Progenitor cell of endocrine pancreas (in vitro differentiated cells): ENCODE data around the gene ITPRID2. TPM values are rescaled to one million over a fixed set of nuclear protein-coding genes. Genes with fewer than 3 reads are reported as not detected.

Source experiments
- DNase-seq: peaks from one replicate; pipeline ENCODE4 v3.0.0; 2021; ENCODE audit warnings: low spot score; ENCODE audit not compliant: unreplicated experiment
- H3K27ac Mint-ChIP-seq: 2 replicates; pipeline ENCODE4 v1.8.0; 2021; ENCODE audit warnings: mild to moderate bottlenecking, moderate library complexity, mixed read lengths
- H3K27me3 Mint-ChIP-seq: 2 replicates; pipeline ENCODE4 v1.8.0; 2021; ENCODE audit warnings: mixed read lengths
- H3K36me3 Mint-ChIP-seq: 2 replicates; pipeline ENCODE4 v1.8.0; 2022; ENCODE audit warnings: mixed read lengths; ENCODE audit not compliant: insufficient read depth
- H3K4me1 Mint-ChIP-seq: 2 replicates; pipeline ENCODE4 v1.8.0; 2021; ENCODE audit warnings: low read depth, mixed read lengths
- H3K4me3 Mint-ChIP-seq: 2 replicates; pipeline ENCODE4 v1.8.0; 2021; ENCODE audit warnings: low read depth, mild to moderate bottlenecking, moderate library complexity, mixed read lengths
- H3K9me3 Mint-ChIP-seq: 2 replicates; pipeline ENCODE4 v1.8.0; 2021; ENCODE audit warnings: low read depth, mixed read lengths
- total RNA-seq: library from RNA; stranded (reverse); gene quantifications from 2 replicates; pipeline ENCODE4 v1.2.1, GENCODE V29; 2021
- TF ChIP-seq, protein P1 (sequence below): fragments of 200-600 bp; sonication (generic); IDR thresholded peaks from one replicate; pipeline ENCODE4 v1.5.0; 2021; ENCODE audit warnings: antibody characterized with exemption, mild to moderate bottlenecking; ENCODE audit not compliant: unreplicated experiment

Gene ITPRID2
- total RNA-seq, 1 donor from 2014 or later = 69.7 TPM

DNA sequence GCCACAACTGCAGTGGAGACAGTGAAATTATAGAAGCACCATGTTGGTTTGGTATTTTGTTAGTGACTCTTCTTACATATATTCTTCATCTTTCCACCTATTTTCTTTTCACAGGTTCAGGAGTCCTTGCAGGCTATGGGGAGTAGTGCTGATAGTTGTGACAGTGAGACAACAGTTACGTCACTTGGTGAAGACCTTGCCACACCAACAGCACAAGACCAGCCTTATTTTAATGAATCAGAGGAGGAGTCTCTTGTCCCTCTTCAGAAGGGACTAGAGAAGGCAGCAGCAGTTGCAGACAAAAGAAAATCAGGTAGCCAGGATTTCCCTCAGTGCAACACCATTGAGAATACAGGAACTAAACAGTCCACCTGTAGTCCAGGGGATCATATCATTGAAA lies 23.6 kb downstream of the ITPRID2 start:
- H3K9me3 Mint-ChIP-seq = no peaks in the 10 kb centered on the region

DNA sequence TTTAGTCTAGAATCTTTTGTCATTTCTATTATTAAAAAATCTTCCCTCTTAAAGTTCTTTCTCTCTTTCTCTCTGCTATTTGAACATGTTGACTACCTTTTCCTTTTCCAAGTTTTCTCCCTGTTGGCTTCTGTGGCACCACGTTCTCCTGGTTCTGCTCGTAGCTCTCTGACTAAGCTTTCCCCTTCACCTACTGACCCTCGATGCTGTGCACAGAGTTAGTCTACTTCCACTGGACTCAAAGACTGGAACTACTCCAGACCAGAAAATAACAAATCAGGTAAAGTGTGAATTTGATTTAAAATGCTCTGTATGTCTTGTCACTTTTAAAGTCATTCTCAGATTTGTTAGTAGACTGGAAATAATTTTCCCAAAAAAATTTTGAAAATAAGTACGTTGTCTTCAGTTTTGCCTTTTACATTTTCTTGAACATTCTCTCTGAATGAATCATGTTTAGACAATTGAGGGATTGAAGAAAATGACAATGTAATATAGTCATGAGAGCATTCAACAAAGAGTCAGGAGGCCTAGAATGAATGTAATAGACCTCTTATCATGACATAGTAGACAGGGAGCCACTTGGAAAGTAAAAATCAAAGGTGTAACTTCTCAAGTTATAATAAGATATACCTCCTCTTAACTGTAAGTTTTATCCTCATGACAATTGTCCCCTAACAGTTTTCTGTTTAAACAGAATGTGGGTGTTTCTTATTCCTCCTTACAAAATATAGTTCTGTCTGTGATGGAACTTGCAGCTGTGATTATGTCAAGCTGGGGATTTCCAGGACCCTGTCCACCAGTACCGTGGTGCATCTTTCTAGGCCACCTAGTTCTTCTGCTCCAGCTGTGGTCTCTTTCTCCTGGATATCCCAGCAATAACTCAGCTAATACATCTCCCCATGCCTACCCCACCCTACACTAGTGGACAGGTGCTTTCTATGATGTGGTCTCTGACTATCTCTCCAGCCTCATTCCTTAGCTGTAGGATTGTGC lies 25.5 kb downstream of the ITPRID2 start:
- Mint-ChIP-seq H3K4me3 (no peak overlapping the region), H3K27ac (no peak overlapping the region), H3K4me1 (no peaks in the 10 kb centered on the region), H3K9me3 (no peaks in the 10 kb centered on the region), H3K36me3 (peaks cover 24% of the 10 kb centered on the region), H3K27me3 (no peaks in the 10 kb centered on the region)
- TF ChIP-seq, protein P1, sequence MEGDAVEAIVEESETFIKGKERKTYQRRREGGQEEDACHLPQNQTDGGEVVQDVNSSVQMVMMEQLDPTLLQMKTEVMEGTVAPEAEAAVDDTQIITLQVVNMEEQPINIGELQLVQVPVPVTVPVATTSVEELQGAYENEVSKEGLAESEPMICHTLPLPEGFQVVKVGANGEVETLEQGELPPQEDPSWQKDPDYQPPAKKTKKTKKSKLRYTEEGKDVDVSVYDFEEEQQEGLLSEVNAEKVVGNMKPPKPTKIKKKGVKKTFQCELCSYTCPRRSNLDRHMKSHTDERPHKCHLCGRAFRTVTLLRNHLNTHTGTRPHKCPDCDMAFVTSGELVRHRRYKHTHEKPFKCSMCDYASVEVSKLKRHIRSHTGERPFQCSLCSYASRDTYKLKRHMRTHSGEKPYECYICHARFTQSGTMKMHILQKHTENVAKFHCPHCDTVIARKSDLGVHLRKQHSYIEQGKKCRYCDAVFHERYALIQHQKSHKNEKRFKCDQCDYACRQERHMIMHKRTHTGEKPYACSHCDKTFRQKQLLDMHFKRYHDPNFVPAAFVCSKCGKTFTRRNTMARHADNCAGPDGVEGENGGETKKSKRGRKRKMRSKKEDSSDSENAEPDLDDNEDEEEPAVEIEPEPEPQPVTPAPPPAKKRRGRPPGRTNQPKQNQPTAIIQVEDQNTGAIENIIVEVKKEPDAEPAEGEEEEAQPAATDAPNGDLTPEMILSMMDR = no peak
- DNase-seq = no peak

More for the DNA sequence above, 23.6 kb downstream of the ITPRID2 start:
- no peak for DNase-seq
- Mint-ChIP-seq H3K27ac (no peak overlapping the region), H3K27me3 (no peaks in the 10 kb centered on the region), H3K36me3 (peaks cover 31% of the 10 kb centered on the region), H3K4me1 (peaks cover 12% of the 10 kb centered on the region), H3K4me3 (no peak overlapping the region)
- TF ChIP-seq, protein P1 = no peak

DNA sequence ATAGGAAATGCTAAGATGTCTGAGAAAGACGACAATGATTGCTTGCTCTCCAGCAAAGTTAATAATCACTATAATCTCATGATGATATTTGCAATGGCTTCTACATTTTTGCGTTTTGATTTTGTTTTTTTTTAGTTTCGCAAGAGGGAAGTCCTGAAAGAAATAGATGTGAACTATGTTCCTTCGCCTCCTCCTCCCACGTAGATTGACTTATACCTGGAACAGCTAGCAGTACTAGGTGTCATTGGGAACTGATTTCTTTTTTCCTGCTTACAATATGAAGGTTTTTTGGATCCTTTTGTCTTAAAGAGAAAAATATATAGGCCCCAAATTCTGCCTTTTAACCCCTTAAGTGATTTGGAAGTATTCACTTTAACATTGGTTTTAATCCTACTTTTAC lies 26.7 kb downstream of the ITPRID2 start:
- Mint-ChIP-seq H3K27ac (no peak overlapping the region), H3K27me3 (no peaks in the 10 kb centered on the region), H3K36me3 (peaks cover 24% of the 10 kb centered on the region), H3K4me1 (no peaks in the 10 kb centered on the region), H3K4me3 (no peak overlapping the region), H3K9me3 (no peaks in the 10 kb centered on the region)
- no peak for DNase-seq
- TF ChIP-seq, protein P1 = no peak

DNA sequence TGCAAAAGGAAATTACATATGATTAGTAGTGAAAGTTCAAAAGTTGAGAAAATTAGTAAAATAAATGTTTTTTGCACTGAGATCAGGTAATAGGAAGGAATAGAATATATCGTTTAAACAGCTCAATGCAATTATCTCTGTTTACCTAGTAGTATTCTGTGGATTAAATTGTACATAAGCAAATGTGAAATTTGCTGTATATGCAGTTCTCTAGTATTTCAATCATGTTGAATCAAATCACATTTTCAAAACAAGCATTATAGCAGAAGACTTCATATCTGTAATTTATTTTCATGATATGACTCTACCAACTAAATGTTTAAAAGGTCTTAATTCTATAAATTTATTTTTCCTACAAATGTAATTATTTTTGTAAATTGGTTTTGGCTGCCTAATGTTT lies 31.6 kb downstream of the ITPRID2 start:
- no peaks in the 10 kb centered on the region for H3K27me3 Mint-ChIP-seq
- H3K9me3 Mint-ChIP-seq = no peaks in the 10 kb centered on the region
- DNase-seq = no peak
- peaks cover 5% of the 10 kb centered on the region for H3K4me1 Mint-ChIP-seq
- no peak overlapping the region for H3K4me3 Mint-ChIP-seq
- H3K36me3 Mint-ChIP-seq = peaks cover 29% of the 10 kb centered on the region
- TF ChIP-seq, protein P1 = no peak
- no peak overlapping the region for H3K27ac Mint-ChIP-seq

DNA sequence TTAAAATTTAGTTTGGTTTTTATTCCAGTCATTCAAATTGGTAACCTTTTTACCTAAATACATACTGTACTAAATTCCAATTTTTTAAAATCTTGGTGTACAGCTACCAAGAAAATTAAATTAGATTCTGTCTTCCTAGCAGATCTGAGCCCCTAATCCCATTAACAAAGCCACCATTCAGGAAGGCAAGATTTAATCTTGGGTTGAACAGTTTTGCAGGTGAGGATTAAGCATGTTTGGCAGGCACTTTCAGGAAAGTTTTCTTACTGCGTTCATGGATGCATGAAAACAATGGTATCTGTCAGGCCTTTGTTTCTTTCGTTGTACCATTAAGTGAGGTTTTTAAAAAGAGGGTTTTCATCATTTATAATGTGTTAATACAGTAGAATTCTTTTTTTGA lies 32.8 kb downstream of the ITPRID2 start:
- Mint-ChIP-seq H3K27me3 (no peaks in the 10 kb centered on the region), H3K36me3 (peaks cover 22% of the 10 kb centered on the region), H3K4me1 (peaks cover 5% of the 10 kb centered on the region), H3K9me3 (no peaks in the 10 kb centered on the region), H3K4me3 (no peak overlapping the region), H3K27ac (no peak overlapping the region)
- TF ChIP-seq, protein P1 = no peak
- no peak for DNase-seq
